GM19240 (cell line): ENCODE results near the gene PCAT6.

ENCODE experiments used
- DNase-seq: peaks from one replicate; pipeline ENCODE4 v3.0.0; 2011; ENCODE audit warnings: low spot score; ENCODE audit not compliant: insufficient read length

Gene PCAT6

GRCh38 chr1:202848191-202848542 is 37.4 kb downstream of the PCAT6 start:
- peak; percentile 65 for DNase-seq

GRCh38 chr1:202850593-202851362 is 40.0 kb downstream of the PCAT6 start:
- no peak for DNase-seq

GRCh38 chr1:202852163-202852904 is 41.6 kb downstream of the PCAT6 start:
- peak; percentile 23 for DNase-seq

- DNase-seq, result no peak
Measured at GRCh38 chr1:202854787-202855186, 44.0 kb downstream of the PCAT6 start.

DNA sequence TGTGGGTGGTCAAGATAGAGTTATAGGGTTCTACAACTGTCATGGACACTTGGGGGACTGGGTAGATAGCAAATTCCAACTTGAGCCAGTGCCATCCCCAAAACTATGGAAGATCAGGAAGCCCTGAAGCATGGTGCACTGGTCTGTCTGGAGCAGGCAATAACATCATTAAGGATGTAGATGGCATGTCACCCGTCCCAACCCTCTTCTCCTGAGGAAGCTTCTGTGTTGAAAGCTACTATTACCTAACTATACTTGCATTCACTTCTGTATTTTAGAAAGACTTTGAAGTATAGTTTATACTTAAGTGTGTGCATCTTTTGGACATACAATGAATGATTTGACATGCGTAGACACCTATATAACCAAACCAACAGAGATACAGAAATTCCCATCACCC is 45.3 kb downstream of the PCAT6 start:
- DNase-seq, result no peak

- no peak for DNase-seq
Measured at GRCh38 chr1:202857136-202857610, 46.4 kb downstream of the PCAT6 start.

GRCh38 chr1:202858331-202858730 is 47.6 kb downstream of the PCAT6 start:
- no peak for DNase-seq

DNA sequence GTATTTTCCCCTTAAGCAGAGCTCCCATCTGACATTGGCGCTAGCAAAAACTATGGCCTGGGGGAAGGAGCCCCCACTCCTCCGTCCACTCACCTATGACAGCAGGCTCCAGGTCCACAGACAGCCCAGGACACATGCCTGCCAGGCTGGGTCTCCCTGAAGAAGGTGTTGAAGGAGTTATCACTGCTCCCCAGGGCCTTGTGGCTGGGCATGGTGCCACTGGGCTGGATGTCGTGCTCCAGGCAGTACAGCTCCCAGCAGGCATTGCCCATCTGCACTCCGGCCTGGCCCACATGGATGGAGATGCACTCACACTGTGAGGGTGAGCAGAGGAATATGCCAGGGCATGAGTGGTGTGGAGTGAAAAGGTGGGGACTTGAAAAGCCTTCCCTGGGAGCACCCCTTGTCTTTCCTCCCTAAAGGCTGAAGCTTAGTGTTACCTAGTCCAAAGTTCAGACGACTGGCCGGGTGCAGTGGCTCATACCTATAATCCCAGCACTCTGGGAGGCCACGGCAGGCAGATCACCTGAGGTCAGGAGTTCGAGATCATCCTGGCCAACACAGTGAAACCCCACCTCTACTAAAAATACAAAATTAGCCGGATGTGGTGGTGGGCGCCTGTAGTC is 48.1 kb downstream of the PCAT6 start:
- DNase-seq, result no peak

GRCh38 chr1:202860744-202861419 is 50.1 kb downstream of the PCAT6 start:
- DNase-seq, result no peak
